Central memory CD8-positive, alpha-beta T cell (primary cell): Measurements from ENCODE around the gene NTN1.

Experiments used
- ATAC-seq: fragments of 150-1000 bp; cut with Tn5 transposase; replicated peaks from 2 replicates; pipeline ENCODE4 v1.10.0; 2022; ENCODE audit warnings: mild to moderate bottlenecking, moderate FRiP score, moderate number of reproducible peaks; ENCODE audit not compliant: poor library complexity, severe bottlenecking; ENCODE audit errors: extremely low read depth
- DNase-seq, 2 donors: peaks; one replicate each; pipeline ENCODE4 v3.0.0; 2021; ENCODE audit warnings: low spot score in 2 of 2
- H3K27ac Mint-ChIP-seq: one replicate; pipeline ENCODE4 v1.8.0; 2022; ENCODE audit warnings: low read depth, mild to moderate bottlenecking, moderate library complexity, mixed read lengths
- H3K27me3 Mint-ChIP-seq: one replicate; pipeline ENCODE4 v1.8.0; 2022; ENCODE audit warnings: mixed read lengths
- H3K36me3 Mint-ChIP-seq: one replicate; pipeline ENCODE4 v1.8.0; 2022; ENCODE audit warnings: mild to moderate bottlenecking, moderate library complexity, mixed read lengths; ENCODE audit not compliant: insufficient read depth
- H3K4me1 Mint-ChIP-seq: one replicate; pipeline ENCODE4 v1.8.0; 2022; ENCODE audit warnings: mixed read lengths
- H3K4me3 Mint-ChIP-seq: one replicate; pipeline ENCODE4 v1.8.0; 2022; ENCODE audit warnings: mild to moderate bottlenecking, moderate library complexity, mixed read lengths
- H3K9me3 Mint-ChIP-seq: one replicate; pipeline ENCODE4 v1.8.0; 2022; ENCODE audit warnings: mixed read lengths

Gene NTN1

GRCh38 chr17:9230861-9231260, 209.6 kb downstream of the NTN1 start:
- H3K4me3 Mint-ChIP-seq: no peak overlapping the region
- no peaks in the 10 kb centered on the region for H3K27me3 Mint-ChIP-seq
- H3K36me3 Mint-ChIP-seq: no peaks in the 10 kb centered on the region
- H3K9me3 Mint-ChIP-seq: no peaks in the 10 kb centered on the region
- H3K4me1 Mint-ChIP-seq: no peaks in the 10 kb centered on the region
- DNase-seq: no peak
- ATAC-seq: no peak
- no peak overlapping the region for H3K27ac Mint-ChIP-seq

- Mint-ChIP-seq H3K36me3 (no peaks in the 10 kb centered on the region), H3K4me3 (no peak overlapping the region), H3K9me3 (no peaks in the 10 kb centered on the region), H3K27ac (no peak overlapping the region), H3K4me1 (no peaks in the 10 kb centered on the region), H3K27me3 (no peaks in the 10 kb centered on the region)
- ATAC-seq (no peak), DNase-seq (no peak)
Measured at GRCh38 chr17:9231449-9232154, 210.3 kb downstream of the NTN1 start.

- ATAC-seq (no peak), DNase-seq (no peak)
- H3K4me1 Mint-ChIP-seq: no peaks in the 10 kb centered on the region
- H3K36me3 Mint-ChIP-seq: no peaks in the 10 kb centered on the region
- H3K27me3 Mint-ChIP-seq: no peaks in the 10 kb centered on the region
- H3K4me3 Mint-ChIP-seq: no peak overlapping the region
- no peak overlapping the region for H3K27ac Mint-ChIP-seq
- H3K9me3 Mint-ChIP-seq: no peaks in the 10 kb centered on the region
Measured at GRCh38 chr17:9232155-9232475, 210.8 kb downstream of the NTN1 start.

- Mint-ChIP-seq H3K4me1 (no peaks in the 10 kb centered on the region), H3K9me3 (no peaks in the 10 kb centered on the region), H3K27me3 (no peaks in the 10 kb centered on the region), H3K27ac (no peak overlapping the region), H3K4me3 (no peak overlapping the region), H3K36me3 (no peaks in the 10 kb centered on the region)
- ATAC-seq (no peak), DNase-seq (no peak)
Measured at GRCh38 chr17:9232591-9233270, 211.4 kb downstream of the NTN1 start.

GRCh38 chr17:9233271-9233599, 211.9 kb downstream of the NTN1 start:
- no peaks in the 10 kb centered on the region for H3K4me1 Mint-ChIP-seq
- ATAC-seq (no peak), DNase-seq (no peak)
- H3K27me3 Mint-ChIP-seq: no peaks in the 10 kb centered on the region
- no peaks in the 10 kb centered on the region for H3K9me3 Mint-ChIP-seq
- no peak overlapping the region for H3K4me3 Mint-ChIP-seq
- H3K36me3 Mint-ChIP-seq: no peaks in the 10 kb centered on the region
- no peak overlapping the region for H3K27ac Mint-ChIP-seq

- H3K36me3 Mint-ChIP-seq: peaks cover 2% of the 10 kb centered on the region
- H3K9me3 Mint-ChIP-seq: no peaks in the 10 kb centered on the region
- H3K4me1 Mint-ChIP-seq: no peaks in the 10 kb centered on the region
- no peak for ATAC-seq
- H3K27ac Mint-ChIP-seq: no peak overlapping the region
- H3K4me3 Mint-ChIP-seq: no peak overlapping the region
- no peak for DNase-seq
- H3K27me3 Mint-ChIP-seq: no peaks in the 10 kb centered on the region
Measured at GRCh38 chr17:9233761-9234160, 212.5 kb downstream of the NTN1 start.

- H3K9me3 Mint-ChIP-seq: no peaks in the 10 kb centered on the region
- H3K4me1 Mint-ChIP-seq: no peaks in the 10 kb centered on the region
- no peak overlapping the region for H3K27ac Mint-ChIP-seq
- H3K36me3 Mint-ChIP-seq: peaks cover 3% of the 10 kb centered on the region
- DNase-seq (no peak), ATAC-seq (no peak)
- no peaks in the 10 kb centered on the region for H3K27me3 Mint-ChIP-seq
- H3K4me3 Mint-ChIP-seq: no peak overlapping the region
Measured at GRCh38 chr17:9234389-9234945, 213.2 kb downstream of the NTN1 start.

GRCh38 chr17:9235346-9235745, 214.0 kb downstream of the NTN1 start:
- no peak for ATAC-seq
- no peak overlapping the region for H3K4me3 Mint-ChIP-seq
- H3K9me3 Mint-ChIP-seq: no peaks in the 10 kb centered on the region
- no peak for DNase-seq
- H3K4me1 Mint-ChIP-seq: no peaks in the 10 kb centered on the region
- H3K27me3 Mint-ChIP-seq: no peaks in the 10 kb centered on the region
- H3K36me3 Mint-ChIP-seq: peaks cover 3% of the 10 kb centered on the region
- no peak overlapping the region for H3K27ac Mint-ChIP-seq

GRCh38 chr17:9236286-9237052, 215.2 kb downstream of the NTN1 start:
- ATAC-seq (no peak), DNase-seq (no peak)
- Mint-ChIP-seq H3K4me3 (no peak overlapping the region), H3K27me3 (no peaks in the 10 kb centered on the region), H3K9me3 (no peaks in the 10 kb centered on the region), H3K27ac (no peak overlapping the region), H3K36me3 (peaks cover 4% of the 10 kb centered on the region), H3K4me1 (peaks cover 7% of the 10 kb centered on the region)

GRCh38 chr17:9237053-9237410, 215.7 kb downstream of the NTN1 start:
- Mint-ChIP-seq H3K4me3 (no peak overlapping the region), H3K27me3 (no peaks in the 10 kb centered on the region), H3K4me1 (peaks cover 11% of the 10 kb centered on the region), H3K36me3 (peaks cover 5% of the 10 kb centered on the region), H3K27ac (no peak overlapping the region), H3K9me3 (no peaks in the 10 kb centered on the region)
- DNase-seq (no peak), ATAC-seq (no peak)

GRCh38 chr17:9237661-9238301, 216.5 kb downstream of the NTN1 start:
- H3K4me3 Mint-ChIP-seq: peak overlapping the region; percentile 73
- H3K27me3 Mint-ChIP-seq: no peaks in the 10 kb centered on the region
- ATAC-seq (no peak), DNase-seq (no peak)
- peaks cover 5% of the 10 kb centered on the region for H3K36me3 Mint-ChIP-seq
- peaks cover 11% of the 10 kb centered on the region for H3K4me1 Mint-ChIP-seq
- no peak overlapping the region for H3K27ac Mint-ChIP-seq
- no peaks in the 10 kb centered on the region for H3K9me3 Mint-ChIP-seq

- no peak overlapping the region for H3K27ac Mint-ChIP-seq
- H3K4me3 Mint-ChIP-seq: peak overlapping the region; percentile 73
- H3K9me3 Mint-ChIP-seq: no peaks in the 10 kb centered on the region
- H3K36me3 Mint-ChIP-seq: peaks cover 5% of the 10 kb centered on the region
- peaks cover 11% of the 10 kb centered on the region for H3K4me1 Mint-ChIP-seq
- H3K27me3 Mint-ChIP-seq: no peaks in the 10 kb centered on the region
- ATAC-seq: no peak
- DNase-seq: no peak
Measured at GRCh38 chr17:9238340-9239245, 217.3 kb downstream of the NTN1 start.
